A673 (cell line): Measurements from ENCODE around the gene MAP3K1. TPM values are rescaled to one million over a fixed set of nuclear protein-coding genes. Genes with fewer than 3 reads are reported as not detected.

Experiments used
- BruUV-seq: library from RNA; stranded (reverse); fragments of 400-500 nt; replicated peaks from 2 replicates; lab custom pipeline; 2021; lab: Mats Ljungman, UMichigan
- CTCF ChIA-PET: fragments of 300-600 bp; sonication (Branson Sonifier 250); formaldehyde crosslinking; loops from one replicate; lab custom pipeline; 2022; ENCODE audit warnings: antibody characterized with exemption; lab: Charles Lee
- POLR2A ChIA-PET: fragments of 300-600 bp; sonication (Branson Sonifier 250); formaldehyde crosslinking; loops from one replicate; lab custom pipeline; 2022; ENCODE audit warnings: antibody characterized with exemption; ENCODE audit not compliant: low non-redundant PET; lab: Charles Lee
- DNase-seq: peaks from one replicate; pipeline ENCODE4 v3.0.0-alpha.2; 2015; ENCODE audit warnings: low spot score
- H3K27ac ChIP-seq: fragments of 200-600 bp; sonication (generic); 2 replicates; pipeline ENCODE4 v1.5.1; 2016; ENCODE audit warnings: mixed run types, low read depth, mild to moderate bottlenecking, mixed read lengths, antibody characterized with exemption, low read length; ENCODE audit not compliant: poor library complexity, severe bottlenecking
- H3K27me3 ChIP-seq: fragments of 200-600 bp; sonication (generic); replicated peaks from 2 replicates; pipeline ENCODE4 v1.6.1; 2017; ENCODE audit warnings: mixed run types, low read depth, mild to moderate bottlenecking, mixed read lengths, antibody characterized with exemption, low read length; ENCODE audit not compliant: insufficient read depth, poor library complexity
- H3K36me3 ChIP-seq: fragments of 200-600 bp; sonication (generic); 2 replicates; pipeline ENCODE4 v1.6.1; 2016; ENCODE audit warnings: mixed run types, mild to moderate bottlenecking, mixed read lengths, antibody characterized with exemption, low read length; ENCODE audit not compliant: insufficient read depth, poor library complexity, severe bottlenecking
- H3K4me1 ChIP-seq: fragments of 200-600 bp; sonication (generic); 2 replicates; pipeline ENCODE4 v1.6.1; 2017; ENCODE audit warnings: mixed run types, mild to moderate bottlenecking, mixed read lengths, antibody characterized with exemption, low read length; ENCODE audit not compliant: insufficient read depth, poor library complexity, severe bottlenecking
- H3K4me3 ChIP-seq: fragments of 200-600 bp; sonication (generic); 2 replicates; pipeline ENCODE4 v1.5.1; 2016; ENCODE audit warnings: low read depth, mixed run types, mild to moderate bottlenecking, mixed read lengths, low read length; ENCODE audit not compliant: poor library complexity, severe bottlenecking
- H3K9me3 ChIP-seq: fragments of 200-600 bp; sonication (generic); 2 replicates; pipeline ENCODE4 v1.6.1; 2016; ENCODE audit warnings: mixed run types, low read depth, mild to moderate bottlenecking, mixed read lengths, antibody characterized with exemption, low read length; ENCODE audit not compliant: poor library complexity, severe bottlenecking
- CTCF ChIP-seq: fragments of 300-800, 200-600 bp; sonication (generic); conservative IDR thresholded peaks from 2 replicates; pipeline ENCODE4 v1.5.1; 2017; ENCODE audit warnings: low read depth, mild to moderate bottlenecking, antibody characterized with exemption, low read length, moderate library complexity, mixed read lengths
- EZH2 ChIP-seq: fragments of 200-600 bp; sonication (generic); IDR thresholded peaks from 2 replicates; pipeline ENCODE4 v1.6.1; 2017; ENCODE audit warnings: borderline replicate concordance, low read depth, mild to moderate bottlenecking, mixed read lengths, antibody characterized with exemption, low read length; ENCODE audit not compliant: poor library complexity, severe bottlenecking
- intact Hi-C: fragments of 100-400 bp; cut with micrococcal nuclease; formaldehyde crosslinking; loops from one replicate; pipeline ENCODE4 v1.10.0; 2022; ENCODE audit not compliant: unreplicated experiment
- total RNA-seq: library from RNA; stranded (reverse); gene quantifications from 2 replicates; pipeline ENCODE4 v1.2.3, GENCODE V29; 2021

Gene MAP3K1
- total RNA-seq, 1 experiment from 2014 or later = 7.2 TPM

- intact Hi-C loops = no loop called here
- DNase-seq = no peak
- BruUV-seq = no TSS peak
- H3K4me3 ChIP-seq = no peak overlapping the region
- H3K27ac ChIP-seq = no peak overlapping the region
- no peaks in the 10 kb centered on the region for H3K4me1 ChIP-seq
- POLR2A ChIA-PET = no interaction called here
- no peaks in the 10 kb centered on the region for H3K9me3 ChIP-seq
- TF ChIP-seq EZH2 (no peak), CTCF (no peak)
- CTCF ChIA-PET = no interaction called here
- no peaks in the 10 kb centered on the region for H3K36me3 ChIP-seq
- no peaks in the 10 kb centered on the region for H3K27me3 ChIP-seq
Measured at GRCh38 chr5:56854920-56855319, 39.6 kb downstream of the MAP3K1 start.

GRCh38 chr5:56856541-56857178 is 41.3 kb downstream of the MAP3K1 start:
- no peak for DNase-seq
- no peak for TF ChIP-seq EZH2
- no peak; the same call in 1 of the 2 replicates for TF ChIP-seq CTCF
- BruUV-seq = no TSS peak
- H3K9me3 ChIP-seq = no peaks in the 10 kb centered on the region
- CTCF ChIA-PET = no interaction called here
- H3K4me3 ChIP-seq = no peak overlapping the region
- H3K27ac ChIP-seq = no peak overlapping the region
- intact Hi-C loops = no loop called here
- H3K36me3 ChIP-seq = no peaks in the 10 kb centered on the region
- no peaks in the 10 kb centered on the region for H3K4me1 ChIP-seq
- POLR2A ChIA-PET = no interaction called here
- H3K27me3 ChIP-seq = no peaks in the 10 kb centered on the region

- no TSS peak for BruUV-seq
- TF ChIP-seq CTCF (no peak), EZH2 (no peak)
- POLR2A ChIA-PET = no interaction called here
- Histone ChIP-seq H3K9me3 (no peaks in the 10 kb centered on the region), H3K4me3 (no peak overlapping the region), H3K27me3 (no peaks in the 10 kb centered on the region), H3K4me1 (no peaks in the 10 kb centered on the region), H3K36me3 (no peaks in the 10 kb centered on the region), H3K27ac (no peak overlapping the region)
- intact Hi-C loops = no loop called here
- CTCF ChIA-PET = no interaction called here
- no peak for DNase-seq
Measured at GRCh38 chr5:56858777-56859442, 43.6 kb downstream of the MAP3K1 start.
